HepG2 (cell line): Measurements from ENCODE around the gene GMPPA. TPM values are rescaled to one million over a fixed set of nuclear protein-coding genes. Genes with fewer than 3 reads are reported as not detected.

Source experiments
- ATAC-seq: fragments of 200-7000 bp; cut with Tn5 transposase; 3 replicates; pipeline ENCODE4 v1.9.1; 2020; ENCODE audit warnings: mild to moderate bottlenecking, moderate library complexity
- BruUV-seq: library from RNA; stranded (reverse); fragments of 400-500 nt; replicated peaks from 2 replicates; lab custom pipeline; 2021; lab: Mats Ljungman, UMichigan
- CTCF ChIA-PET: fragments of 300-600 bp; formaldehyde crosslinking; extraction: SDS; loops from one replicate; lab custom pipeline; 2021; ENCODE audit warnings: low total read pairs, inconsistent platforms, low intra/inter-chr PET ratio; lab: Yijun Ruan, JAX
- POLR2A ChIA-PET: fragments of 350-600 bp; sonication (Branson Sonifier 250); formaldehyde crosslinking; loops from one replicate; lab custom pipeline; 2020; ENCODE audit warnings: antibody characterized with exemption, inconsistent platforms; lab: Yijun Ruan, JAX
- DNase-seq: peaks from one replicate; pipeline ENCODE4 v3.0.0-alpha.2; 2015; ENCODE audit warnings: low spot score
- FAIRE-seq: peaks from 3 replicates; lab custom pipeline; 2011; peaks lifted over from hg19 to GRCh38; lab: Jason Lieb, UNC
- H2AFZ ChIP-seq: one replicate; pipeline ENCODE4 v1.6.1; 2011; ENCODE audit warnings: low read length, inconsistent platforms
- H3K27ac ChIP-seq: fragments of 300-600 bp; 3 replicates; pipeline ENCODE4 v1.8.0; 2011; ENCODE audit warnings: mixed run types, mild to moderate bottlenecking, mixed read lengths, low read length, inconsistent platforms; ENCODE audit not compliant: insufficient read depth; ENCODE audit errors: extremely low read length
- H3K27me3 ChIP-seq, 2 experiments: fragments of 200-600 bp in 1 of 2; 2 replicates in 1 of 2; 3 replicates in 1 of 2; pipeline versions ENCODE4 v1.6.0 to v1.8.0; 2011; ENCODE audit warnings: low read length in 2 of 2, mild to moderate bottlenecking in 2 of 2, moderate library complexity in 2 of 2, inconsistent platforms in 1 of 2; ENCODE audit not compliant: insufficient read depth in 2 of 2, control insufficient read depth in 1 of 2
- H3K36me3 ChIP-seq, 2 experiments: fragments of 200-600 bp in 1 of 2; replicated peaks in 1 of 2; 2 replicates in 1 of 2; 3 replicates in 1 of 2; pipeline versions ENCODE4 v1.5.1 to v1.8.0; 2011; ENCODE audit warnings: low read length in 2 of 2, inconsistent platforms in 1 of 2; ENCODE audit not compliant: insufficient read depth in 2 of 2, control insufficient read depth in 1 of 2
- H3K4me1 ChIP-seq: 2 replicates; pipeline ENCODE4 v1.5.1; 2012; ENCODE audit warnings: low read length, inconsistent platforms; ENCODE audit not compliant: insufficient read depth
- H3K4me2 ChIP-seq: 2 replicates; pipeline ENCODE4 v1.6.0; 2011; ENCODE audit warnings: low read depth, low read length, inconsistent platforms
- H3K4me3 ChIP-seq, 3 experiments: fragments of 200-600 bp in 1 of 3; sonication (generic), shearing (Covaris generic) in 1 of 3; replicated peaks in 1 of 3; 2 replicates each; pipeline ENCODE4 v1.5.1; 2011 to 2016; ENCODE audit warnings: low read length in 3 of 3, inconsistent platforms in 2 of 3, low read depth in 2 of 3, mild to moderate bottlenecking in 2 of 3, control low read depth in 1 of 3, mixed read lengths in 1 of 3; ENCODE audit not compliant: insufficient read depth in 1 of 3
- H3K79me2 ChIP-seq: one replicate; pipeline ENCODE4 v1.6.1; 2011; ENCODE audit warnings: low read length, inconsistent platforms; ENCODE audit not compliant: insufficient read depth
- H3K9ac ChIP-seq: 2 replicates; pipeline ENCODE4 v1.6.0; 2011; ENCODE audit warnings: mild to moderate bottlenecking, low read depth, low read length, inconsistent platforms; ENCODE audit not compliant: insufficient read depth
- H3K9me3 ChIP-seq: 2 replicates; pipeline ENCODE4 v1.5.1; 2012; ENCODE audit warnings: mild to moderate bottlenecking, low read length
- H4K20me1 ChIP-seq: 2 replicates; pipeline ENCODE4 v1.6.0; 2011; ENCODE audit warnings: inconsistent platforms, mild to moderate bottlenecking, low read length, moderate library complexity; ENCODE audit not compliant: insufficient read depth
- AGO2 ChIP-seq: fragments of 200-400 bp; formaldehyde crosslinking; optimal IDR thresholded peaks from 2 replicates; pipeline ENCODE3; 2017; ENCODE audit warnings: mild to moderate bottlenecking, low read depth, low read length, moderate library complexity
- FOXM1 ChIP-seq: sonication (generic); formaldehyde crosslinking; IDR thresholded peaks from 2 replicates; pipeline ENCODE4 v1.5.0; 2020; ENCODE audit warnings: missing genetic modification reagents
- HOXA3 ChIP-seq: sonication (generic); formaldehyde crosslinking; IDR thresholded peaks from 2 replicates; pipeline ENCODE4 v1.5.0; 2020; ENCODE audit warnings: missing genetic modification reagents
- RBFOX2 ChIP-seq: fragments of 200-400 bp; formaldehyde crosslinking; IDR thresholded peaks from 2 replicates; pipeline ENCODE4 v1.6.1; 2017; ENCODE audit warnings: low read depth, mild to moderate bottlenecking, low read length
- SOX6 ChIP-seq, 2 experiments: fragments of 450-650 bp in 1 of 2; sonication (generic) in 1 of 2; formaldehyde crosslinking in 1 of 2; IDR thresholded peaks; 2 replicates each; pipeline versions ENCODE4 v1.4.0 to v1.6.1; 2017 to 2020; ENCODE audit warnings: antibody characterized with exemption in 1 of 2, mild to moderate bottlenecking in 1 of 2, missing genetic modification reagents in 1 of 2
- ZNF687 ChIP-seq: sonication (generic); formaldehyde crosslinking; IDR thresholded peaks from 2 replicates; pipeline ENCODE4 v1.5.1; 2020; ENCODE audit warnings: mild to moderate bottlenecking, missing genetic modification reagents, moderate library complexity
- ZNF768 ChIP-seq: sonication (generic); formaldehyde crosslinking; IDR thresholded peaks from 2 replicates; pipeline ENCODE4 v1.4.0; 2020; ENCODE audit warnings: missing genetic modification reagents
- WGBS: methylation state at CpG from one replicate; pipeline ENCODE4 v1.1.6; 2017; ENCODE audit warnings: low lambda C conversion rate; 5-methylcytosine and 5-hydroxymethylcytosine counted together
- in situ Hi-C: cut with HindIII; loops from 2 replicates; pipeline ENCODE4 v1.10.0; 2017; ENCODE audit warnings: low pct_unique_long_range_greater_than_20kb; ENCODE audit not compliant: extremely low pct_ligation_motif_present
- intact Hi-C: fragments of 100-400 bp; cut with micrococcal nuclease; formaldehyde crosslinking; loops from one replicate; pipeline ENCODE4 v1.10.0; 2022; ENCODE audit not compliant: unreplicated experiment
- polyA plus RNA-seq, 8 experiments: library from polyadenylated mRNA; depleted of rRNA in 3 of 8; stranded (reverse) in 7 of 8; unstranded in 1 of 8; fragments of >200 nt; fragmentation: Illumina TruSeq in 4 of 8; extraction: Trizol in 4 of 8; gene quantifications; 2 replicates each; pipeline versions ENCODE4 v1.2.1 to v1.2.3, GENCODE V29; 2011 to 2016; ENCODE audit warnings: low read depth in 4 of 8, missing spikeins in 1 of 8, mixed read lengths in 1 of 8; ENCODE audit not compliant: insufficient read depth in 1 of 8
- total RNA-seq, 5 experiments: library from RNA; depleted of rRNA; stranded (reverse); fragments of >200 nt; fragmentation: Illumina TruSeq; extraction: Trizol; gene quantifications; 2 replicates each; pipeline ENCODE4 v1.2.3, GENCODE V29; 2016; ENCODE audit warnings: low read depth in 1 of 5

The GMPPA gene
- total and polyA plus RNA-seq, 2 of the 13 experiments (the other 11 are each of a cell fraction or from before 2014, with no cell fraction given), result 81.1 to 106 TPM

GRCh38 chr2:219547621-219548020 lies 48.9 kb downstream of the GMPPA start:
- H3K27me3 ChIP-seq, result no peaks in the 10 kb centered on the region; a peak in 1 of 5 replicates
- WGBS, result 94% methylated on average over 18 of the region's 26 CpGs

More at GRCh38 chr2:219547621-219548020, 48.9 kb downstream of the GMPPA start:
- no peaks in the 10 kb centered on the region for H3K9me3 ChIP-seq
- DNase-seq, result no peak
- CTCF ChIA-PET, result no interaction called here
- peaks cover 12 to 22% of the 10 kb centered on the region in 2 experiments; a peak in 4 of 5 replicates for H3K36me3 ChIP-seq
- intact Hi-C loops (no loop called here), in situ Hi-C loops (no loop called here)
- H3K9ac ChIP-seq, result no peak overlapping the region
- H3K4me2 ChIP-seq, result no peak overlapping the region
- peaks cover 15% of the 10 kb centered on the region for H3K79me2 ChIP-seq
- FAIRE-seq, result no peak
- H3K4me1 ChIP-seq, result peaks cover 44% of the 10 kb centered on the region
- peaks cover 6% of the 10 kb centered on the region for H4K20me1 ChIP-seq
- BruUV-seq, result no TSS peak
- H3K27ac ChIP-seq, result no peak overlapping the region
- H3K4me3 ChIP-seq, result no peak overlapping the region
- TF ChIP-seq AGO2 (peak; percentile 57), FOXM1 (no peak), RBFOX2 (0 out of 2 replicates have a peak, but pooled peaks have one; percentile 29), ZNF768 (CRISPR knock-in tag) (0 out of 2 replicates have a peak, but pooled peaks have one; percentile 8), HOXA3 (CRISPR knock-in tag) (no peak), SOX6 (IDR thresholded peaks at IDR 0.05) (no peak), SOX6 (CRISPR knock-in tag; IDR thresholded peaks at IDR 0.05) (no peak), ZNF687 (CRISPR knock-in tag) (0 out of 2 replicates have a peak, but pooled peaks have one; percentile 35)
- TF ChIP-seq, all 625 proteins: peak for 4
- ATAC-seq, result no peak
- POLR2A ChIA-PET, result no interaction called here
- no peak overlapping the region for H2AFZ ChIP-seq
